Stimulated activated effector memory CD8-positive, alpha-beta T cell treated with anti-CD3 and anti-CD28 coated beads, Interleukin-12 subunit alpha, Interleukin-12 subunit beta, amount 100 ng/mL, for 72 hours (primary cell): ENCODE results near the gene SP3.

Source experiments
- ATAC-seq: fragments of 150-1000 bp; cut with Tn5 transposase; 2 replicates; pipeline ENCODE4 v1.10.0; 2021
- DNase-seq, 2 donors: peaks; one replicate each; pipeline ENCODE4 v3.0.0; 2021 to 2022; ENCODE audit warnings: low spot score in 2 of 2
- H3K27ac Mint-ChIP-seq: one replicate; pipeline ENCODE4 v1.8.0; 2022; ENCODE audit warnings: mild to moderate bottlenecking, mixed read lengths
- H3K36me3 Mint-ChIP-seq: one replicate; pipeline ENCODE4 v1.8.0; 2022; ENCODE audit warnings: mild to moderate bottlenecking, mixed read lengths
- H3K4me1 Mint-ChIP-seq: one replicate; pipeline ENCODE4 v1.8.0; 2022; ENCODE audit warnings: mixed read lengths
- H3K4me3 Mint-ChIP-seq: one replicate; pipeline ENCODE4 v1.8.0; 2022; ENCODE audit warnings: mild to moderate bottlenecking, mixed read lengths
- H3K9me3 Mint-ChIP-seq: one replicate; pipeline ENCODE4 v1.8.0; 2022; ENCODE audit warnings: mixed read lengths

The SP3 gene

GRCh38 chr2:173948198-173948597 is 17.0 kb downstream of the SP3 start:
- Mint-ChIP-seq H3K4me1 (peaks cover 54% of the 10 kb centered on the region), H3K36me3 (peaks cover 76% of the 10 kb centered on the region), H3K4me3 (no peak overlapping the region), H3K27ac (no peak overlapping the region), H3K9me3 (no peaks in the 10 kb centered on the region)
- ATAC-seq (no peak), DNase-seq (no peak)

DNA sequence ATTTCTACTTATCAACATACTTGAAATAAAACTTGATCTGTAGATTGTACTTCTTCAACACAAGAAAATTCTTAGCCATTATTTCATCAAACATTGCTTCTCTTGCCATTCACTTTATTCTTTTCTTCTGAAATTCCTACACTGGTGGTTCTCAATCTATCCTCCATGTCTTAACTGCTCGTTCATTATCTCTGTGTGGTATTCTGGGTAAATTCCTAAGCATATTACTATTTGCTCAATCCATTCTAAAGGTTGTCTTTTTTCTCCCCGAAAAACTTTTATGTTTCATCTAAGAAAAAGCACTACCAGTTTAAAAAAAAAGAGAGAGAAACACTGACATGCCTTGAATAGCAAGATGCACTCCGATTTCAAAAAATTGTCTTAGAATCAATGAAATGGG is 18.0 kb downstream of the SP3 start:
- DNase-seq, result no peak
- no peak for ATAC-seq
- Mint-ChIP-seq H3K9me3 (no peaks in the 10 kb centered on the region), H3K27ac (peak overlapping the region; percentile 21), H3K4me3 (no peak overlapping the region), H3K4me1 (peaks cover 53% of the 10 kb centered on the region), H3K36me3 (peaks cover 74% of the 10 kb centered on the region)

- Mint-ChIP-seq H3K4me1 (peaks cover 66% of the 10 kb centered on the region), H3K4me3 (no peak overlapping the region), H3K36me3 (peaks cover 65% of the 10 kb centered on the region), H3K9me3 (no peaks in the 10 kb centered on the region), H3K27ac (no peak overlapping the region)
- no peak for DNase-seq
- peak; percentile 53 for ATAC-seq
Observed at GRCh38 chr2:173943738-173944137, 21.4 kb downstream of the SP3 start.

DNA sequence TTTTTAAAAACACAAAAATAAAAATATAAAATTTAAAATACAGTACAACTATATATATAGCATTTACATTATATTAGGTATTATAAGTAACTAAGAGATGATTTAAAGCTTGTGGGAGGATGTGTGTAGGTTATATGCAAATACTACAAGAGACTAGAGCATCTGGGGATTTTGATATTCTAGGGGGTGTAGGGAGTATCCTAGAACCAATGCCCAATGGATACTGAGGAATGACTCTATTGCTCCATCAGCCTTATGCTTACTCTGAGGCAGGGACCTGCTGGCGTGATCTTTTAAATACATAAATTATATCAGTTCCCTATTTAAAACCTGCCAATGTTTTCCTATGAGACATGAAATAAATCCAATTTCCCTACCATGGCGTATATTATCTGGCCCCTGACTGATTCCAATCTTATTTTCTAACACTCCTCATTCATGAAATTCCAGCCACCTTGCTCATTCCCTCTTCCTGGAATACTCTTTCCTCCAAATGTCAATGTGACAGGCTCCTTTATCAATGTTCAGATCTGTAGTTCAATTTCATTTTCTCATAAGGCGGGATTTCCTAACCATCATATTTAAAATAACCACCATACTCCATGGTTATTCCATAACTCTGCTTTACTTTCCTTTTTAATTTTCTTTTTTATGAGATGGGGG is 22.2 kb downstream of the SP3 start:
- Mint-ChIP-seq H3K4me3 (no peak overlapping the region), H3K27ac (no peak overlapping the region), H3K4me1 (peaks cover 70% of the 10 kb centered on the region), H3K36me3 (peaks cover 58% of the 10 kb centered on the region), H3K9me3 (no peaks in the 10 kb centered on the region)
- DNase-seq (no peak), ATAC-seq (no peak)

GRCh38 chr2:173941567-173941966 is 23.6 kb downstream of the SP3 start:
- peaks cover 57% of the 10 kb centered on the region for H3K4me1 Mint-ChIP-seq
- H3K4me3 Mint-ChIP-seq, result peak overlapping the region; percentile 4
- H3K9me3 Mint-ChIP-seq, result no peaks in the 10 kb centered on the region
- peaks cover 45% of the 10 kb centered on the region for H3K36me3 Mint-ChIP-seq
- H3K27ac Mint-ChIP-seq, result peak overlapping the region; percentile 60
- DNase-seq (no peak), ATAC-seq (no peak)

GRCh38 chr2:173940208-173941020 is 24.8 kb downstream of the SP3 start:
- H3K27ac Mint-ChIP-seq, result peak overlapping the region; percentile 50
- peaks cover 50% of the 10 kb centered on the region for H3K4me1 Mint-ChIP-seq
- H3K4me3 Mint-ChIP-seq, result peak overlapping the region; percentile 4

GRCh38 chr2:173938700-173939384 is 26.3 kb downstream of the SP3 start:
- ATAC-seq (no peak), DNase-seq (no peak)
- H3K36me3 Mint-ChIP-seq, result peaks cover 39% of the 10 kb centered on the region
- no peak overlapping the region for H3K27ac Mint-ChIP-seq
- no peak overlapping the region for H3K4me3 Mint-ChIP-seq
- peaks cover 46% of the 10 kb centered on the region for H3K4me1 Mint-ChIP-seq
- H3K9me3 Mint-ChIP-seq, result no peaks in the 10 kb centered on the region

More at GRCh38 chr2:173940208-173941020, 24.8 kb downstream of the SP3 start:
- no peaks in the 10 kb centered on the region for H3K9me3 Mint-ChIP-seq
- ATAC-seq (no peak), DNase-seq (no peak)
- peaks cover 34% of the 10 kb centered on the region for H3K36me3 Mint-ChIP-seq

- no peak for DNase-seq
- no peak for ATAC-seq
- H3K27ac Mint-ChIP-seq, result no peak overlapping the region
- H3K9me3 Mint-ChIP-seq, result no peaks in the 10 kb centered on the region
- peaks cover 34% of the 10 kb centered on the region for H3K36me3 Mint-ChIP-seq
- H3K4me1 Mint-ChIP-seq, result peaks cover 24% of the 10 kb centered on the region
- no peak overlapping the region for H3K4me3 Mint-ChIP-seq
Observed at GRCh38 chr2:173935305-173935704, 29.9 kb downstream of the SP3 start.

DNA sequence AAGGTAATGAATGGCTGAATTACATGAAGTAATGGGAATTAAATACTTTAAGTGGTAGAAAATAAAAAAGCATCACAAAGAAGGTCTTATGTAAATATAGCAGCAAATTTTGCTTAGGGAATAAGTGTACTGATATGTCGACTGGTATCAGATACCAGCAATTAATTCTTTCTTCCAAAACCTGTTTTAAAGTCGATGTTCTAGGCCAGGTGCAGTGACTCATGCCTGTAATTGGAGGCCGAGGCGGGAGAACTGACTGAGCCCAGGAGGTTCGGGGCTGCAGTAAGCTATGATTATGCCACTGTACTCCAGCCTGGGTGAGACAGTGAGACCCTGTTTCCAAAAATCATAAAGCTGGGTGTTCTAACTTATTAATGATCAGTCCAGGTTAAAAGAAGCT is 30.3 kb downstream of the SP3 start:
- DNase-seq (no peak), ATAC-seq (no peak)
- Mint-ChIP-seq H3K4me3 (no peak overlapping the region), H3K9me3 (no peaks in the 10 kb centered on the region), H3K4me1 (peaks cover 24% of the 10 kb centered on the region), H3K27ac (peak overlapping the region; percentile 39), H3K36me3 (peaks cover 32% of the 10 kb centered on the region)

GRCh38 chr2:173931751-173932150 is 33.4 kb downstream of the SP3 start:
- H3K4me3 Mint-ChIP-seq, result no peak overlapping the region
- peaks cover 3% of the 10 kb centered on the region for H3K9me3 Mint-ChIP-seq
- H3K4me1 Mint-ChIP-seq, result peaks cover 40% of the 10 kb centered on the region
- H3K36me3 Mint-ChIP-seq, result peaks cover 52% of the 10 kb centered on the region
- H3K27ac Mint-ChIP-seq, result peak overlapping the region; percentile 45
- no peak for DNase-seq
- ATAC-seq, result no peak

DNA sequence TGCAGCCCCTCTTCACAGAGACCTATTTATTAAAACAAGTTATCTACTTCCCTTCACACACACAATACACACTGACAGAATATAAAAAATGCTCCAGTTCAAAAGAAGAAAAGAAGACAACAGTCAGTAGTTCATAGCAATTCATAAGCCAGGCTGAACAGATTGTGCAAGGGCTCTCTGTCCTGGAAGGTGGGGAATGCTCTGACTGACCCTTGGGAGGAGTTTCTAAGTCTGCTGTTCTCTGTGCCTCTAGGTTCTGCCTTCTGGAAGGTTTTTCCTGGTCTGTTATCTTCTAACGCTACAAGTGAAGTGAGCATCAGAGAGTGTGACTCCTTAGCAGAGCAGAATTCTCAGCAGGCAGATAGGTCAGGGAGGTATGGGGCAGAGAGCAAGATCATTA is 35.7 kb downstream of the SP3 start:
- no peak overlapping the region for H3K4me3 Mint-ChIP-seq
- peaks cover 58% of the 10 kb centered on the region for H3K4me1 Mint-ChIP-seq
- peak overlapping the region; percentile 35 for H3K27ac Mint-ChIP-seq
- peaks cover 3% of the 10 kb centered on the region for H3K9me3 Mint-ChIP-seq
- H3K36me3 Mint-ChIP-seq, result peaks cover 50% of the 10 kb centered on the region
- no peak for DNase-seq
- no peak for ATAC-seq

- ATAC-seq, result no peak
Observed at GRCh38 chr2:173926875-173927274, 38.3 kb downstream of the SP3 start.

GRCh38 chr2:173924285-173924684 is 40.9 kb downstream of the SP3 start:
- Mint-ChIP-seq H3K27ac (peak overlapping the region; percentile 68), H3K9me3 (peaks cover 3% of the 10 kb centered on the region), H3K36me3 (peaks cover 36% of the 10 kb centered on the region), H3K4me1 (peaks cover 71% of the 10 kb centered on the region), H3K4me3 (no peak overlapping the region)
- DNase-seq (no peak), ATAC-seq (no peak)

More at GRCh38 chr2:173926875-173927274, 38.3 kb downstream of the SP3 start:
- DNase-seq, result no peak
- H3K9me3 Mint-ChIP-seq, result peaks cover 3% of the 10 kb centered on the region
- H3K27ac Mint-ChIP-seq, result no peak overlapping the region
- peaks cover 70% of the 10 kb centered on the region for H3K4me1 Mint-ChIP-seq
- H3K4me3 Mint-ChIP-seq, result no peak overlapping the region
- peaks cover 36% of the 10 kb centered on the region for H3K36me3 Mint-ChIP-seq

GRCh38 chr2:173922760-173923159 is 42.4 kb downstream of the SP3 start:
- Mint-ChIP-seq H3K36me3 (peaks cover 43% of the 10 kb centered on the region), H3K9me3 (peaks cover under 1% of the 10 kb centered on the region), H3K4me3 (no peak overlapping the region), H3K4me1 (peaks cover 58% of the 10 kb centered on the region), H3K27ac (peak overlapping the region; percentile 48)
- ATAC-seq, result no peak
- DNase-seq, result no peak

GRCh38 chr2:173922068-173922467 is 43.1 kb downstream of the SP3 start:
- Mint-ChIP-seq H3K27ac (peak overlapping the region; percentile 48), H3K4me3 (no peak overlapping the region), H3K9me3 (no peaks in the 10 kb centered on the region), H3K4me1 (peaks cover 57% of the 10 kb centered on the region), H3K36me3 (peaks cover 43% of the 10 kb centered on the region)
- ATAC-seq, result no peak
- no peak for DNase-seq
